ENCODE measurements around the gene PEX12.

DNA sequence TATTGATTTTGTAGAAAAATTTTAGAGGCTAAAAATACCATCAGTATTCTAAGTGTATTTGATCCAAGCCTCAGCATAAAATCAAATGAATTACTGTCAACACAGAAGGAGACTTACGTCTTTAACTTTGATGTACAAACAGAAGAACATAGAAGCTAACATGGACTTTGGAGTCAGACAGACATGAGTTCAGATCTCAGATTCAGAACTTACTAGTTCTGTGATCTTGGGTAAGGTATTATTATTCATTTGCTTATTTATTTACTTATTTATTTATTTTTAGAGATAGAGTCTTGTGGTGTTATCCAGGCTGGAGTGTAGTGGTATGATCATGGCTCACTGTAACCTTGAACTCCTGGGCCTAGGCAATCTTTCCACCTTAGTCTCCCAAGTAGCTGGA is 36.9 kb downstream of the PEX12 start:
- TF ChIP-seq, protein P1, sequence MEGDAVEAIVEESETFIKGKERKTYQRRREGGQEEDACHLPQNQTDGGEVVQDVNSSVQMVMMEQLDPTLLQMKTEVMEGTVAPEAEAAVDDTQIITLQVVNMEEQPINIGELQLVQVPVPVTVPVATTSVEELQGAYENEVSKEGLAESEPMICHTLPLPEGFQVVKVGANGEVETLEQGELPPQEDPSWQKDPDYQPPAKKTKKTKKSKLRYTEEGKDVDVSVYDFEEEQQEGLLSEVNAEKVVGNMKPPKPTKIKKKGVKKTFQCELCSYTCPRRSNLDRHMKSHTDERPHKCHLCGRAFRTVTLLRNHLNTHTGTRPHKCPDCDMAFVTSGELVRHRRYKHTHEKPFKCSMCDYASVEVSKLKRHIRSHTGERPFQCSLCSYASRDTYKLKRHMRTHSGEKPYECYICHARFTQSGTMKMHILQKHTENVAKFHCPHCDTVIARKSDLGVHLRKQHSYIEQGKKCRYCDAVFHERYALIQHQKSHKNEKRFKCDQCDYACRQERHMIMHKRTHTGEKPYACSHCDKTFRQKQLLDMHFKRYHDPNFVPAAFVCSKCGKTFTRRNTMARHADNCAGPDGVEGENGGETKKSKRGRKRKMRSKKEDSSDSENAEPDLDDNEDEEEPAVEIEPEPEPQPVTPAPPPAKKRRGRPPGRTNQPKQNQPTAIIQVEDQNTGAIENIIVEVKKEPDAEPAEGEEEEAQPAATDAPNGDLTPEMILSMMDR (conservative IDR thresholded peaks at IDR 0.05): no peak
- no peak for TF ChIP-seq EZH2 (IDR thresholded peaks at IDR 0.05; ENCODE audit: low read depth)

All from PC-9 (cell line).